ENCODE measurements around the gene KIF23.

The KIF23 gene

DNA sequence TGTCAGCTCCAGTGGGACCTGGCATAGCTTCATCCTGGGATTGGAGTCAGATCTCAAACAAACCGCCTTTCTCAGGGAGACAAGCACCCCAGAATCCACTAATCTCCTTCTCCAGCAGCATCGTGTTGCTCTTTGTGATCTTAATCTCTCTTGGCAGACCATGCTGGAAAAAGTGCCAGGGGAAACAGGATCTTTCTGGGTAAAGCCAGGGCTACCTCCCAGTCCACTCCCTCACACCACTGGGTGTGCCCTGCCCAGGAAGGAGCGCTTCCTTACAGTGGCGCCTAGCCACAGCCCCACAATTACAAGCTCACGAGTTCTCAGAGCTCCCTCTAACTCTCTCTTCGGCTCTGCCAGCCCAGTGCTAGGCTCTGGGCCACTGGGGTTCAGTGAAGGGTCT, 70.7 kb downstream of the KIF23 start:
- TF ChIP-seq, protein P1, sequence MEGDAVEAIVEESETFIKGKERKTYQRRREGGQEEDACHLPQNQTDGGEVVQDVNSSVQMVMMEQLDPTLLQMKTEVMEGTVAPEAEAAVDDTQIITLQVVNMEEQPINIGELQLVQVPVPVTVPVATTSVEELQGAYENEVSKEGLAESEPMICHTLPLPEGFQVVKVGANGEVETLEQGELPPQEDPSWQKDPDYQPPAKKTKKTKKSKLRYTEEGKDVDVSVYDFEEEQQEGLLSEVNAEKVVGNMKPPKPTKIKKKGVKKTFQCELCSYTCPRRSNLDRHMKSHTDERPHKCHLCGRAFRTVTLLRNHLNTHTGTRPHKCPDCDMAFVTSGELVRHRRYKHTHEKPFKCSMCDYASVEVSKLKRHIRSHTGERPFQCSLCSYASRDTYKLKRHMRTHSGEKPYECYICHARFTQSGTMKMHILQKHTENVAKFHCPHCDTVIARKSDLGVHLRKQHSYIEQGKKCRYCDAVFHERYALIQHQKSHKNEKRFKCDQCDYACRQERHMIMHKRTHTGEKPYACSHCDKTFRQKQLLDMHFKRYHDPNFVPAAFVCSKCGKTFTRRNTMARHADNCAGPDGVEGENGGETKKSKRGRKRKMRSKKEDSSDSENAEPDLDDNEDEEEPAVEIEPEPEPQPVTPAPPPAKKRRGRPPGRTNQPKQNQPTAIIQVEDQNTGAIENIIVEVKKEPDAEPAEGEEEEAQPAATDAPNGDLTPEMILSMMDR (IDR thresholded peaks at IDR 0.05; ENCODE audit: control insufficient read depth, extremely low read depth, insufficient read depth): 0 out of 2 replicates have a peak, but pooled peaks have one; percentile 10
- no peak overlapping the region for H3K4me3 ChIP-seq (ENCODE audit: low read depth, low read length)
- peak; percentile 85 for DNase-seq (ENCODE audit: low read depth)

DNA sequence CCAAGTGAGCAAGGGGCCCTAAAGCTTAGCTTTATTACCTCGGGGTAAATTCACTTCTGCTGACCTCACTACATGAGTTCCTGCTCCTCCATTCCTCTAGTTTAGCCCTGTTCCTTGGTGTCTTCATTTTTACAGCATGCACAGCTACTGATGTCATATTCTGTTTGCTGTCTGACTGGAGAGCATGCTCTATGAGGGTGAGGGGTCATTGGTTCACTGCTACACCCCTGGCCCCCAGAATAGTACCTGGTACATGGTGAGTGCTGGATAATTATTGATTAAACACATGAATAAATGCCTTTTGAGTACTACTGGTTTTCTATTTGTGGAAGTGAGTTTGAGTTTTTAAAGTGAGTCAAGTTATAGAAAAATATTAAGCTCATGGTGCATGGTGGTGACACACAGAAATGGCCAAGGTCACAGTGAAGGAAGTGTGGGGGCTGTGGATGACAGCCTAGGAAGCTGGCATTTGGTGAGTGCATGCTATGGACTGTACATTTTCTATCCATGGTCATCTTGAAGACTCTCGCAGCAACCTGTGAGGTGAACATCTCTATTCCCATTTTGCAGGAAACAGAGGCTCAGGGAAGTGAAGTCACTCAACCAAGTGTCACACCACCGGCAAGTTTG, 72.4 kb downstream of the KIF23 start:
- TF ChIP-seq, protein P1 (IDR thresholded peaks at IDR 0.05; ENCODE audit: control insufficient read depth, extremely low read depth, insufficient read depth): no peak
- no peak for DNase-seq (ENCODE audit: low read depth)
- H3K4me3 ChIP-seq (ENCODE audit: low read depth, low read length): no peak overlapping the region

DNA sequence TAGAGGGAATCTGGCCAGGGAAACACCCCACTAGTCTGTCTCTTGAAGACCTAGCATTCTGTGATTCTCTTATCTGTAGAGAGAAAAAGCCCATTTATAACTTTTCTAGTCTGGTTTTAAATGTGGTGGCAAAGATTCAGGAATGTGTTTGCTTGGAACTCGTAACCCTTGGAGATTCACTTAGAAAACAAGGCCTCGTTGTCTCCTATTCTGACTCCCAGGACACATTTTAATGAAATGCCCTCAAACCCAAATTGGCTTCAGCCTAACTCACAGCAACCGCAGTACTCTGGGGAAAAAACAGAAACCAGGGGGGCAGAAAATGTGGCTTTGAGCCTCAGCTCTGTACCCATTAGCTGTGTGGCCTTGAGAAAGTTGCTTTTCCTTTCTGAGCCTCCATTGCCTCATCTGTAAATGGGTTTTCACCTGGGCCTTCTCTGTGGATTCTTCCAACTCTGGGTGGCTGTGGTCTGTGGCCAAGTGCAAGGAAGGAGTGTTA, 75.0 kb downstream of the KIF23 start:
- no peak overlapping the region for H3K4me3 ChIP-seq (ENCODE audit: low read depth, low read length)
- TF ChIP-seq, protein P1 (IDR thresholded peaks at IDR 0.05; ENCODE audit: control insufficient read depth, extremely low read depth, insufficient read depth): no peak
- DNase-seq (ENCODE audit: low read depth): no peak

DNA sequence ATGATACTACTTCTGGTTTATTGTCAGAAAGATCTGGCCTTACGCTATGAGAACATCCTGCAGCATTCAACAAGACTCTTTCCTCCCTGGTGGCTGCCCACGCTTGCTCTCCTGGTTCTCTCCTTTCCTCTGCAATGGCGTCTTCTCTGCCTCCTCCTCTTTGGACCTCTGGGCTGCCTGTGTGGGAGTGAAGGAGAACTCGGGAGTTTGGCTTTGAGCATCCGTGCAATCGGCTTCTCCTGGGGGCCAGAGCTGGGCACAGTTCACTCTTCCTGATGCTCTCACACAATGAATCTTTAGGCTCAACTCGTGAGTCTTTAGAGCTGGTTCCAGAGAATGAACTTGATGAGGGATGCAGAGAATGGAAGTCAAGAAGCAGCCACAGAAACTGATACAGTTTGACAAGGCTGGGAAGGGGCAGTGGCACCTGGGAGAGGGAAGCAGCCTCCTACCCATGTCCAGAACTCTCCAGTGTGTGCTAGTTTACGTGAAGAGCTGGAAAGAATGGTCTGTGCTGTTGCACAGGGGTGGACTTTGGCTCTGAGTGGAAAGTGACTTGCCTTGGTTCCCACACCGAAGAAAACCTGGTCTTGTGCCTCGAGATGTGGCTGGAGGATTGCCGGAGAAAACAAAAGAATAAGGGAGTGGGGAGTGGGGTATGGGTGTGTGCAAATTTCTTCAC, 76.3 kb downstream of the KIF23 start:
- H3K4me3 ChIP-seq (ENCODE audit: low read depth, low read length): no peak overlapping the region
- TF ChIP-seq, protein P1 (IDR thresholded peaks at IDR 0.05; ENCODE audit: control insufficient read depth, extremely low read depth, insufficient read depth): no peak
- no peak for DNase-seq (ENCODE audit: low read depth)

DNA sequence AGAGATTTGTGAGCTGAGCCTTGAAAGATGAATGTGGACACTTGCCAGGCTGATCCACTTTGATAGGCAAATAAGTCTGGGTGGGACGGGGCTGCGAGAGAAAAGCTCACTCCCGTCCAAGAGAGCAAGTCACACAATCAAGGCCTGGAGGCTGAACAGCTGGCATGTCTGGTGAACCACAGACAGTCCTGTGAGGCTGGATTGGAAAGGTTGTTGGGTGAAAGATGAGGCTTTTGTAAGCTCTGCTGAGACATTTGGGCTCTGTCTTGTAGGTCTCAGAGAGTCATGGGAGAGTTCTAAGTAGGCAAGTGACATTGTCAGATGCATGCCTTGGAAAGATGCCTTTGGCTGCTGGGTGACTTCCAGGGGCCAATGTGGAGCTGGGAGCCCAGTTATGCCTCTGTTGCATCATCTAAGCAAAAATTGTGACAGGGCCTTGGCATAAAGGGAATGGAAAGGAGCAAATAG, 76.9 kb downstream of the KIF23 start:
- H3K4me3 ChIP-seq (ENCODE audit: low read depth, low read length): no peak overlapping the region
- no peak for DNase-seq (ENCODE audit: low read depth)
- TF ChIP-seq, protein P1 (IDR thresholded peaks at IDR 0.05; ENCODE audit: control insufficient read depth, extremely low read depth, insufficient read depth): no peak

DNA sequence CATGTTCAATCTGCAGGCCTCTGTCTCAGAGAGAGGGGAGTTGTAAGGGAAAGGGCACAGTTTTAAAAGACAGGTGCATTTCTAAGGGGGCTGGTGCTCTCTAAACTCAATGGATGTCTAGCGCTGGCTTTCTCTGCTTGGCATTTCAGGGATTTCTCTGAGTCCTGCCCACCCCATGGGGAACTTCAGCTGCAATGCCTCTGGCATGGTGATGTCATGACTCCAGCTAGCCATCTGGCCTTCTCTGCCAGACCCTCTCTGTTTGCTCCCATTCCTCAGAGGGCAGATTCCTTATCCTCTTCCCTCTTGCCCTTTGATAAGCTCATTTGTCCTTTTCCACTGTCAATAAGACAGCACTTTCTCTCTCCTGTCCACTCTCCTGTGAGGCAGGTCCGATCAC, 79.3 kb downstream of the KIF23 start:
- DNase-seq (ENCODE audit: low read depth): no peak
- TF ChIP-seq, protein P1 (IDR thresholded peaks at IDR 0.05; ENCODE audit: control insufficient read depth, extremely low read depth, insufficient read depth): no peak
- no peak overlapping the region for H3K4me3 ChIP-seq (ENCODE audit: low read depth, low read length)

Data from LNCaP clone FGC (cell line).